ENCODE data around the gene TMEM156. TPM values are rescaled to one million over a fixed set of nuclear protein-coding genes. Genes with fewer than 3 reads are reported as not detected.

TMEM156 gene
- total and polyA plus RNA-seq, 10 of the 15 experiments (the other 5 are each of a cell fraction or from before 2014, with no cell fraction given) = 20.8 to 48.3 (median 32.7) TPM

DNA sequence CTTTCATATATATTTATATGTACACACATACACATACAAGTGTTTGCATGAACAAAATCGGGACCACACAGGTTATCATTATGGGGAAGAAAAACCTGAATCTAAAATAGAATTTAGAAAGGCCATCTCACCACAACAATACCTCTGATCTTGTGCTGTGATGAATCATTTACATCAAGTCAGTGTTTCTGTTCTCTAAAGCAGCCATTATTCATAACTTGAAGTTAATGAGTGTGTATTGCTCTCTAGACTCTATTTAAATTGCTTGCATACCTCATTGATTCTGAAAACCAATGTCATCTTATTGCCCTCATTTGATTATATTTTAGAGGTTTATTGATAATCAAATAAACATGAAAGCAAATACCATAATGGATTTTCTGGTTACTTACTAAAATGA is 93.0 kb downstream of the TMEM156 start (continued):
- TF ChIP-seq RAD51 (IDR thresholded peaks at IDR 0.05) (no peak), KLF5 (IDR thresholded peaks at IDR 0.05; ENCODE audit: partially characterized antibody) (no peak), MXI1 (IDR thresholded peaks at IDR 0.05; ENCODE audit: low read depth, low read length) (no peak), NFXL1 (IDR thresholded peaks at IDR 0.05; ENCODE audit: borderline replicate concordance) (no peak), NFYB (IDR thresholded peaks at IDR 0.05; ENCODE audit: insufficient read depth, low read depth, low read length) (no peak), ATF7 (IDR thresholded peaks at IDR 0.05; ENCODE audit: low read depth) (peak; percentile 81)
- TF ChIP-seq, protein P1, sequence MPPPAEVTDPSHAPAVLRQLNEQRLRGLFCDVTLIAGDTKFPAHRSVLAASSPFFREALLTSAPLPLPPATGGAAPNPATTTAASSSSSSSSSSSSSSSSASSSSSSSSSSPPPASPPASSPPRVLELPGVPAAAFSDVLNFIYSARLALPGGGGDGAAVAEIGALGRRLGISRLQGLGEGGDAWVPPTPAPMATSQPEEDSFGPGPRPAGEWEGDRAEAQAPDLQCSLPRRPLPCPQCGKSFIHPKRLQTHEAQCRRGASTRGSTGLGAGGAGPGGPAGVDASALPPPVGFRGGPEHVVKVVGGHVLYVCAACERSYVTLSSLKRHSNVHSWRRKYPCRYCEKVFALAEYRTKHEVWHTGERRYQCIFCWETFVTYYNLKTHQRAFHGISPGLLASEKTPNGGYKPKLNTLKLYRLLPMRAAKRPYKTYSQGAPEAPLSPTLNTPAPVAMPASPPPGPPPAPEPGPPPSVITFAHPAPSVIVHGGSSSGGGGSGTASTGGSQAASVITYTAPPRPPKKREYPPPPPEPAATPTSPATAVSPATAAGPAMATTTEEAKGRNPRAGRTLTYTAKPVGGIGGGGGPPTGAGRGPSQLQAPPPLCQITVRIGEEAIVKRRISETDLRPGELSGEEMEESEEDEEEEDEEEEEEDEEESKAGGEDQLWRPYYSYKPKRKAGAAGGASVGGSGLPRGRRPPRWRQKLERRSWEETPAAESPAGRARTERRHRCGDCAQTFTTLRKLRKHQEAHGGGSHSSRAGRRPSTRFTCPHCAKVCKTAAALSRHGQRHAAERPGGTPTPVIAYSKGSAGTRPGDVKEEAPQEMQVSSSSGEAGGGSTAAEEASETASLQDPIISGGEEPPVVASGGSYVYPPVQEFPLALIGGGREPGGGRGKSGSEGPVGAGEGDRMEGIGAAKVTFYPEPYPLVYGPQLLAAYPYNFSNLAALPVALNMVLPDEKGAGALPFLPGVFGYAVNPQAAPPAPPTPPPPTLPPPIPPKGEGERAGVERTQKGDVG (CRISPR knock-in tag; IDR thresholded peaks at IDR 0.05) = no peak
- TF ChIP-seq, protein P2, sequence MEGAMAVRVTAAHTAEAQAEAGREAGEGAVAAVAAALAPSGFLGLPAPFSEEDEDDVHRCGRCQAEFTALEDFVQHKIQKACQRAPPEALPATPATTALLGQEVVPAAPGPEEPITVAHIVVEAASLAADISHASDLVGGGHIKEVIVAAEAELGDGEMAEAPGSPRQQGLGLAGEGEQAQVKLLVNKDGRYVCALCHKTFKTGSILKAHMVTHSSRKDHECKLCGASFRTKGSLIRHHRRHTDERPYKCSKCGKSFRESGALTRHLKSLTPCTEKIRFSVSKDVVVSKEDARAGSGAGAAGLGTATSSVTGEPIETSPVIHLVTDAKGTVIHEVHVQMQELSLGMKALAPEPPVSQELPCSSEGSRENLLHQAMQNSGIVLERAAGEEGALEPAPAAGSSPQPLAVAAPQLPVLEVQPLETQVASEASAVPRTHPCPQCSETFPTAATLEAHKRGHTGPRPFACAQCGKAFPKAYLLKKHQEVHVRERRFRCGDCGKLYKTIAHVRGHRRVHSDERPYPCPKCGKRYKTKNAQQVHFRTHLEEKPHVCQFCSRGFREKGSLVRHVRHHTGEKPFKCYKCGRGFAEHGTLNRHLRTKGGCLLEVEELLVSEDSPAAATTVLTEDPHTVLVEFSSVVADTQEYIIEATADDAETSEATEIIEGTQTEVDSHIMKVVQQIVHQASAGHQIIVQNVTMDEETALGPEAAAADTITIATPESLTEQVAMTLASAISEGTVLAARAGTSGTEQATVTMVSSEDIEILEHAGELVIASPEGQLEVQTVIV (IDR thresholded peaks at IDR 0.05; ENCODE audit: borderline replicate concordance, partially characterized antibody) = no peak
- TF ChIP-seq, protein P3, sequence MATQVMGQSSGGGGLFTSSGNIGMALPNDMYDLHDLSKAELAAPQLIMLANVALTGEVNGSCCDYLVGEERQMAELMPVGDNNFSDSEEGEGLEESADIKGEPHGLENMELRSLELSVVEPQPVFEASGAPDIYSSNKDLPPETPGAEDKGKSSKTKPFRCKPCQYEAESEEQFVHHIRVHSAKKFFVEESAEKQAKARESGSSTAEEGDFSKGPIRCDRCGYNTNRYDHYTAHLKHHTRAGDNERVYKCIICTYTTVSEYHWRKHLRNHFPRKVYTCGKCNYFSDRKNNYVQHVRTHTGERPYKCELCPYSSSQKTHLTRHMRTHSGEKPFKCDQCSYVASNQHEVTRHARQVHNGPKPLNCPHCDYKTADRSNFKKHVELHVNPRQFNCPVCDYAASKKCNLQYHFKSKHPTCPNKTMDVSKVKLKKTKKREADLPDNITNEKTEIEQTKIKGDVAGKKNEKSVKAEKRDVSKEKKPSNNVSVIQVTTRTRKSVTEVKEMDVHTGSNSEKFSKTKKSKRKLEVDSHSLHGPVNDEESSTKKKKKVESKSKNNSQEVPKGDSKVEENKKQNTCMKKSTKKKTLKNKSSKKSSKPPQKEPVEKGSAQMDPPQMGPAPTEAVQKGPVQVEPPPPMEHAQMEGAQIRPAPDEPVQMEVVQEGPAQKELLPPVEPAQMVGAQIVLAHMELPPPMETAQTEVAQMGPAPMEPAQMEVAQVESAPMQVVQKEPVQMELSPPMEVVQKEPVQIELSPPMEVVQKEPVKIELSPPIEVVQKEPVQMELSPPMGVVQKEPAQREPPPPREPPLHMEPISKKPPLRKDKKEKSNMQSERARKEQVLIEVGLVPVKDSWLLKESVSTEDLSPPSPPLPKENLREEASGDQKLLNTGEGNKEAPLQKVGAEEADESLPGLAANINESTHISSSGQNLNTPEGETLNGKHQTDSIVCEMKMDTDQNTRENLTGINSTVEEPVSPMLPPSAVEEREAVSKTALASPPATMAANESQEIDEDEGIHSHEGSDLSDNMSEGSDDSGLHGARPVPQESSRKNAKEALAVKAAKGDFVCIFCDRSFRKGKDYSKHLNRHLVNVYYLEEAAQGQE (IDR thresholded peaks at IDR 0.05; ENCODE audit: low read depth, low read length) = no peak
- TF ChIP-seq, protein P4, sequence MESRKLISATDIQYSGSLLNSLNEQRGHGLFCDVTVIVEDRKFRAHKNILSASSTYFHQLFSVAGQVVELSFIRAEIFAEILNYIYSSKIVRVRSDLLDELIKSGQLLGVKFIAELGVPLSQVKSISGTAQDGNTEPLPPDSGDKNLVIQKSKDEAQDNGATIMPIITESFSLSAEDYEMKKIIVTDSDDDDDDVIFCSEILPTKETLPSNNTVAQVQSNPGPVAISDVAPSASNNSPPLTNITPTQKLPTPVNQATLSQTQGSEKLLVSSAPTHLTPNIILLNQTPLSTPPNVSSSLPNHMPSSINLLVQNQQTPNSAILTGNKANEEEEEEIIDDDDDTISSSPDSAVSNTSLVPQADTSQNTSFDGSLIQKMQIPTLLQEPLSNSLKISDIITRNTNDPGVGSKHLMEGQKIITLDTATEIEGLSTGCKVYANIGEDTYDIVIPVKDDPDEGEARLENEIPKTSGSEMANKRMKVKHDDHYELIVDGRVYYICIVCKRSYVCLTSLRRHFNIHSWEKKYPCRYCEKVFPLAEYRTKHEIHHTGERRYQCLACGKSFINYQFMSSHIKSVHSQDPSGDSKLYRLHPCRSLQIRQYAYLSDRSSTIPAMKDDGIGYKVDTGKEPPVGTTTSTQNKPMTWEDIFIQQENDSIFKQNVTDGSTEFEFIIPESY (IDR thresholded peaks at IDR 0.05) = no peak
- TF ChIP-seq, protein P5, sequence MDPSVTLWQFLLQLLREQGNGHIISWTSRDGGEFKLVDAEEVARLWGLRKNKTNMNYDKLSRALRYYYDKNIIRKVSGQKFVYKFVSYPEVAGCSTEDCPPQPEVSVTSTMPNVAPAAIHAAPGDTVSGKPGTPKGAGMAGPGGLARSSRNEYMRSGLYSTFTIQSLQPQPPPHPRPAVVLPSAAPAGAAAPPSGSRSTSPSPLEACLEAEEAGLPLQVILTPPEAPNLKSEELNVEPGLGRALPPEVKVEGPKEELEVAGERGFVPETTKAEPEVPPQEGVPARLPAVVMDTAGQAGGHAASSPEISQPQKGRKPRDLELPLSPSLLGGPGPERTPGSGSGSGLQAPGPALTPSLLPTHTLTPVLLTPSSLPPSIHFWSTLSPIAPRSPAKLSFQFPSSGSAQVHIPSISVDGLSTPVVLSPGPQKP (IDR thresholded peaks at IDR 0.05; ENCODE audit: low read depth, low read length) = no peak
- TF ChIP-seq, protein P6, sequence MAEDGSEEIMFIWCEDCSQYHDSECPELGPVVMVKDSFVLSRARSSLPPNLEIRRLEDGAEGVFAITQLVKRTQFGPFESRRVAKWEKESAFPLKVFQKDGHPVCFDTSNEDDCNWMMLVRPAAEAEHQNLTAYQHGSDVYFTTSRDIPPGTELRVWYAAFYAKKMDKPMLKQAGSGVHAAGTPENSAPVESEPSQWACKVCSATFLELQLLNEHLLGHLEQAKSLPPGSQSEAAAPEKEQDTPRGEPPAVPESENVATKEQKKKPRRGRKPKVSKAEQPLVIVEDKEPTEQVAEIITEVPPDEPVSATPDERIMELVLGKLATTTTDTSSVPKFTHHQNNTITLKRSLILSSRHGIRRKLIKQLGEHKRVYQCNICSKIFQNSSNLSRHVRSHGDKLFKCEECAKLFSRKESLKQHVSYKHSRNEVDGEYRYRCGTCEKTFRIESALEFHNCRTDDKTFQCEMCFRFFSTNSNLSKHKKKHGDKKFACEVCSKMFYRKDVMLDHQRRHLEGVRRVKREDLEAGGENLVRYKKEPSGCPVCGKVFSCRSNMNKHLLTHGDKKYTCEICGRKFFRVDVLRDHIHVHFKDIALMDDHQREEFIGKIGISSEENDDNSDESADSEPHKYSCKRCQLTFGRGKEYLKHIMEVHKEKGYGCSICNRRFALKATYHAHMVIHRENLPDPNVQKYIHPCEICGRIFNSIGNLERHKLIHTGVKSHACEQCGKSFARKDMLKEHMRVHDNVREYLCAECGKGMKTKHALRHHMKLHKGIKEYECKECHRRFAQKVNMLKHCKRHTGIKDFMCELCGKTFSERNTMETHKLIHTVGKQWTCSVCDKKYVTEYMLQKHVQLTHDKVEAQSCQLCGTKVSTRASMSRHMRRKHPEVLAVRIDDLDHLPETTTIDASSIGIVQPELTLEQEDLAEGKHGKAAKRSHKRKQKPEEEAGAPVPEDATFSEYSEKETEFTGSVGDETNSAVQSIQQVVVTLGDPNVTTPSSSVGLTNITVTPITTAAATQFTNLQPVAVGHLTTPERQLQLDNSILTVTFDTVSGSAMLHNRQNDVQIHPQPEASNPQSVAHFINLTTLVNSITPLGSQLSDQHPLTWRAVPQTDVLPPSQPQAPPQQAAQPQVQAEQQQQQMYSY (CRISPR knock-in tag; IDR thresholded peaks at IDR 0.05) = no peak

Data from GM12878 (cell line).